BE2C (cell line): Measurements from ENCODE around the gene C4orf36.

Experiments used
- DNase-seq: peaks from one replicate; pipeline ENCODE4 v3.0.0-alpha.2; 2020
- H3K27me3 ChIP-seq: fragments of 250-450 bp; sonication (Bioruptor Pico); 2 replicates; pipeline ENCODE4 v1.5.1; 2020; ENCODE audit warnings: mild to moderate bottlenecking
- H3K36me3 ChIP-seq: fragments of 250-450 bp; sonication (Bioruptor Pico); 2 replicates; pipeline ENCODE4 v1.5.1; 2020; ENCODE audit warnings: mild to moderate bottlenecking
- H3K4me1 ChIP-seq: fragments of 250-450 bp; sonication (Bioruptor Pico); 2 replicates; pipeline ENCODE4 v1.5.1; 2020
- H3K4me3 ChIP-seq: 2 replicates; pipeline ENCODE4 v1.5.1; 2011; ENCODE audit warnings: low read depth, low read length
- H3K9me3 ChIP-seq: fragments of 250-450 bp; sonication (Bioruptor Pico); 2 replicates; pipeline ENCODE4 v1.5.1; 2020
- CTCF ChIP-seq: IDR thresholded peaks from 2 replicates; pipeline ENCODE4 v1.5.1; 2012; ENCODE audit warnings: mild to moderate bottlenecking, low read depth, low read length

Gene C4orf36

GRCh38 chr4:86935853-86936733 is 43.9 kb upstream of the C4orf36 start:
- peak overlapping the region; percentile 68 for H3K4me3 ChIP-seq
- H3K36me3 ChIP-seq, result no peaks in the 10 kb centered on the region
- H3K9me3 ChIP-seq, result no peaks in the 10 kb centered on the region
- H3K4me1 ChIP-seq, result 0 out of 2 replicates have a peak, but pooled peaks cover 2% of the 10 kb centered on the region
- no peak for TF ChIP-seq CTCF
- H3K27me3 ChIP-seq, result no peaks in the 10 kb centered on the region
- DNase-seq, result no peak

GRCh38 chr4:86935566-86935852 is 43.3 kb upstream of the C4orf36 start:
- H3K36me3 ChIP-seq, result no peaks in the 10 kb centered on the region
- H3K4me1 ChIP-seq, result 0 out of 2 replicates have a peak, but pooled peaks cover 2% of the 10 kb centered on the region
- peak; percentile 19 for DNase-seq
- H3K27me3 ChIP-seq, result no peaks in the 10 kb centered on the region
- H3K9me3 ChIP-seq, result no peaks in the 10 kb centered on the region
- peak overlapping the region; percentile 68 for H3K4me3 ChIP-seq
- no peak for TF ChIP-seq CTCF

- Histone ChIP-seq H3K27me3 (no peaks in the 10 kb centered on the region), H3K4me1 (no peaks in the 10 kb centered on the region), H3K9me3 (no peaks in the 10 kb centered on the region), H3K4me3 (peak within 1 kb of the TSS; percentile 68), H3K36me3 (no peaks in the 10 kb centered on the region)
- peak; percentile 27 for TF ChIP-seq CTCF
- DNase-seq, result peak; percentile 94
Measured at GRCh38 chr4:86934771-86935565, 42.7 kb upstream of the C4orf36 start, which contains the start of gene AFF1. Gene AFF1 (plus strand): TSS chr4:86935011. CDS start chr4:86948534, 13,523 bp downstream.

- no peak for DNase-seq
- Histone ChIP-seq H3K27me3 (no peaks in the 10 kb centered on the region), H3K4me1 (no peaks in the 10 kb centered on the region), H3K9me3 (no peaks in the 10 kb centered on the region), H3K4me3 (peak overlapping the region; percentile 68), H3K36me3 (no peaks in the 10 kb centered on the region)
- TF ChIP-seq CTCF, result no peak
Measured at GRCh38 chr4:86934147-86934770, 42.0 kb upstream of the C4orf36 start.

- Histone ChIP-seq H3K4me1 (no peaks in the 10 kb centered on the region), H3K9me3 (no peaks in the 10 kb centered on the region), H3K27me3 (no peaks in the 10 kb centered on the region), H3K36me3 (no peaks in the 10 kb centered on the region), H3K4me3 (no peak overlapping the region)
- no peak for TF ChIP-seq CTCF
- no peak for DNase-seq
Measured at GRCh38 chr4:86928400-86929255, 36.4 kb upstream of the C4orf36 start.
